IMR-90 (cell line): ENCODE results near the gene RTEL1. TPM values are rescaled to one million over a fixed set of nuclear protein-coding genes. Genes with fewer than 3 reads are reported as not detected.

Experiments
- ATAC-seq: fragments of 200-7000 bp; cut with Tn5 transposase; 2 replicates; pipeline ENCODE4 v1.9.1; 2020; ENCODE audit warnings: low read depth, mild to moderate bottlenecking, moderate library complexity
- BruUV-seq: library from RNA; stranded (reverse); fragments of 400-500 nt; replicated peaks from 2 replicates; lab custom pipeline; 2021; lab: Mats Ljungman, UMichigan
- CTCF ChIA-PET: fragments of 300-600 bp; formaldehyde crosslinking; extraction: SDS; loops from one replicate; lab custom pipeline; 2021; ENCODE audit warnings: antibody characterized with exemption; lab: Yijun Ruan, JAX
- POLR2A ChIA-PET: fragments of 300-600 bp; sonication (Branson Sonifier 250); formaldehyde crosslinking; loops from one replicate; lab custom pipeline; 2022; ENCODE audit warnings: antibody characterized with exemption; ENCODE audit not compliant: unreplicated experiment; lab: Charles Lee
- DNase-seq: peaks from one replicate; pipeline ENCODE4 v3.0.0; 2013
- H2AFZ ChIP-seq: replicated peaks from 2 replicates; pipeline ENCODE3; 2013; ENCODE audit warnings: low read length, mild to moderate bottlenecking; ENCODE audit not compliant: poor library complexity
- H2AK5ac ChIP-seq: 2 replicates; pipeline ENCODE4 v1.6.1; 2013; ENCODE audit warnings: low read depth, low read length, inconsistent platforms
- H2AK9ac ChIP-seq: replicated peaks from 2 replicates; pipeline ENCODE3; 2013; ENCODE audit warnings: mild to moderate bottlenecking, low read depth, low read length, moderate library complexity; ENCODE audit not compliant: poor library complexity
- H2BK120ac ChIP-seq: 2 replicates; pipeline ENCODE4 v1.6.1; 2013; ENCODE audit warnings: low read depth, low read length, inconsistent platforms
- H2BK15ac ChIP-seq: 3 replicates; pipeline ENCODE4 v1.6.1; 2013; ENCODE audit warnings: low read depth, low read length, inconsistent platforms
- H2BK20ac ChIP-seq: 2 replicates; pipeline ENCODE4 v1.6.1; 2013; ENCODE audit warnings: low read depth, mild to moderate bottlenecking, inconsistent platforms, low read length, moderate library complexity
- H2BK5ac ChIP-seq: 2 replicates; pipeline ENCODE4 v1.6.1; 2013; ENCODE audit warnings: mild to moderate bottlenecking, low read depth, low read length, inconsistent platforms; ENCODE audit not compliant: poor library complexity, severe bottlenecking
- H3K14ac ChIP-seq: replicated peaks from 2 replicates; pipeline ENCODE4 v1.6.1; 2013; ENCODE audit warnings: low read depth, low read length, inconsistent platforms
- H3K18ac ChIP-seq: 2 replicates; pipeline ENCODE4 v1.6.1; 2013; ENCODE audit warnings: low read depth, low read length, control low read depth
- H3K23ac ChIP-seq: 2 replicates; pipeline ENCODE4 v1.6.1; 2013; ENCODE audit warnings: low read depth, low read length, inconsistent platforms
- H3K27ac ChIP-seq: 2 replicates; pipeline ENCODE4 v1.5.1; 2013; ENCODE audit warnings: mild to moderate bottlenecking, control low read depth, low read length; ENCODE audit not compliant: insufficient read depth
- H3K27me3 ChIP-seq: 2 replicates; pipeline ENCODE4 v1.6.1; 2013; ENCODE audit warnings: low read length; ENCODE audit not compliant: control insufficient read depth, insufficient read depth
- H3K36me3 ChIP-seq: 2 replicates; pipeline ENCODE4 v1.6.1; 2013; ENCODE audit warnings: low read length, mixed read lengths; ENCODE audit not compliant: control insufficient read depth, insufficient read depth
- H3K4ac ChIP-seq: 2 replicates; pipeline ENCODE4 v1.6.1; 2013; ENCODE audit warnings: low read depth, low read length, inconsistent platforms
- H3K4me1 ChIP-seq: 2 replicates; pipeline ENCODE4 v1.6.1; 2013; ENCODE audit warnings: low read length, mixed read lengths; ENCODE audit not compliant: control insufficient read depth, insufficient read depth
- H3K4me2 ChIP-seq: 2 replicates; pipeline ENCODE4 v1.6.1; 2013; ENCODE audit warnings: low read depth, mild to moderate bottlenecking, control low read depth, low read length, moderate library complexity
- H3K4me3 ChIP-seq: 2 replicates; pipeline ENCODE4 v1.5.1; 2013; ENCODE audit warnings: low read depth, mild to moderate bottlenecking, control low read depth, low read length, moderate library complexity; ENCODE audit not compliant: insufficient read depth
- H3K56ac ChIP-seq: 2 replicates; pipeline ENCODE4 v1.6.1; 2013; ENCODE audit warnings: low read length, inconsistent platforms; ENCODE audit not compliant: insufficient read depth; ENCODE audit errors: extremely low read depth
- H3K79me1 ChIP-seq, 2 experiments: 2 replicates each; pipeline ENCODE4 v1.6.1; 2013; ENCODE audit warnings: low read length in 2 of 2, inconsistent platforms in 1 of 2, low read depth in 1 of 2
- H3K9ac ChIP-seq: 2 replicates; pipeline ENCODE4 v1.6.1; 2013; ENCODE audit warnings: low read depth, low read length, control low read depth
- H3K9me1 ChIP-seq: 2 replicates; pipeline ENCODE4 v1.6.1; 2013; ENCODE audit warnings: low read length, inconsistent platforms; ENCODE audit not compliant: insufficient read depth
- H3K9me3 ChIP-seq: 2 replicates; pipeline ENCODE4 v1.6.1; 2013; ENCODE audit warnings: low read length; ENCODE audit not compliant: control insufficient read depth, insufficient read depth
- H4K20me1 ChIP-seq: 2 replicates; pipeline ENCODE4 v1.6.1; 2013; ENCODE audit warnings: low read length, inconsistent platforms; ENCODE audit not compliant: insufficient read depth
- H4K5ac ChIP-seq: 2 replicates; pipeline ENCODE4 v1.6.1; 2013; ENCODE audit warnings: mild to moderate bottlenecking, low read depth, low read length, control low read depth
- H4K8ac ChIP-seq, 2 experiments: 2 replicates each; pipeline ENCODE4 v1.6.1; 2013; ENCODE audit warnings: low read depth in 2 of 2, low read length in 2 of 2, control low read depth in 1 of 2, inconsistent platforms in 1 of 2
- H4K91ac ChIP-seq: 2 replicates; pipeline ENCODE4 v1.6.1; 2013; ENCODE audit warnings: low read depth, low read length, inconsistent platforms; ENCODE audit not compliant: insufficient read depth
- BHLHE40 ChIP-seq: fragments of 150-350 bp; IDR thresholded peaks from 2 replicates; pipeline ENCODE4 v1.6.1; 2016; ENCODE audit warnings: mild to moderate bottlenecking, low read depth, low read length
- CEBPB ChIP-seq: IDR thresholded peaks from 2 replicates; pipeline ENCODE4 v1.6.1; 2012; ENCODE audit warnings: low read depth, low read length, improper control_type of control experiment
- CHD1 ChIP-seq: IDR thresholded peaks from 2 replicates; pipeline ENCODE4 v1.6.1; 2012; ENCODE audit warnings: low read depth, low read length, improper control_type of control experiment
- CTCF ChIP-seq: conservative IDR thresholded peaks from 2 replicates; pipeline ENCODE4 v1.5.1; 2012; ENCODE audit warnings: mild to moderate bottlenecking, low read depth, low read length, improper control_type of control experiment
- FOS ChIP-seq: fragments of 150-350 bp; IDR thresholded peaks from 2 replicates; pipeline ENCODE4 v1.6.1; 2016; ENCODE audit warnings: low read depth, low read length
- MAFK ChIP-seq: IDR thresholded peaks from 2 replicates; pipeline ENCODE4 v1.6.1; 2012; ENCODE audit warnings: low read depth, low read length, improper control_type of control experiment
- MAZ ChIP-seq: IDR thresholded peaks from 2 replicates; pipeline ENCODE4 v1.6.1; 2012; ENCODE audit warnings: low read depth, mild to moderate bottlenecking, low read length, improper control_type of control experiment, moderate library complexity, borderline replicate concordance
- MXI1 ChIP-seq: IDR thresholded peaks from 2 replicates; pipeline ENCODE4 v1.6.1; 2012; ENCODE audit warnings: low read depth, mild to moderate bottlenecking, low read length, moderate library complexity, borderline replicate concordance
- NFE2L2 ChIP-seq: fragments of 150-350 bp; IDR thresholded peaks from 2 replicates; pipeline ENCODE4 v1.6.1; 2016; ENCODE audit warnings: low read depth, mild to moderate bottlenecking, low read length
- POLR2A ChIP-seq: IDR thresholded peaks from 2 replicates; pipeline ENCODE4 v1.6.1; 2012; ENCODE audit warnings: mild to moderate bottlenecking, low read depth, low read length
- RAD21 ChIP-seq: IDR thresholded peaks from 2 replicates; pipeline ENCODE4 v1.6.1; 2012; ENCODE audit warnings: low read length, improper control_type of control experiment
- RCOR1 ChIP-seq: IDR thresholded peaks from 2 replicates; pipeline ENCODE4 v1.6.1; 2012; ENCODE audit warnings: mild to moderate bottlenecking, low read length, improper control_type of control experiment; ENCODE audit not compliant: insufficient replicate concordance
- RFX5 ChIP-seq: IDR thresholded peaks from 2 replicates; pipeline ENCODE4 v1.8.0; 2012; ENCODE audit warnings: low read depth, mild to moderate bottlenecking, low read length, moderate library complexity
- SMC3 ChIP-seq: fragments of 150-350 bp; IDR thresholded peaks from 2 replicates; pipeline ENCODE4 v1.6.1; 2016; ENCODE audit warnings: low read depth, mild to moderate bottlenecking, antibody characterized with exemption, low read length, moderate library complexity
- WGBS, 2 experiments: methylation state at CpG; one replicate each; pipeline versions ENCODE4 v1.1.5 to v1.1.7; 2013; ENCODE audit warnings: missing lambda C conversion rate in 2 of 2; ENCODE audit not compliant: insufficient read length in 1 of 2; ENCODE audit errors: extremely low coverage in 2 of 2; 5-methylcytosine and 5-hydroxymethylcytosine counted together
- dilution Hi-C: fragments of 300-500 bp; cut with HindIII; formaldehyde crosslinking; loops from one replicate; pipeline ENCODE4 v1.14.3; 2018; ENCODE audit warnings: low sequenced_read_pairs; ENCODE audit not compliant: unreplicated experiment
- in situ Hi-C: fragments of 300-500 bp; cut with MboI; formaldehyde crosslinking; loops from 3 replicates; pipeline ENCODE4 v1.14.3; 2019; ENCODE audit warnings: low sequenced_read_pairs, inconsistent platforms, mixed read lengths
- intact Hi-C: fragments of 100-400 bp; cut with micrococcal nuclease; formaldehyde crosslinking; loops from 2 replicates; pipeline ENCODE4 v1.10.0; 2022
- polyA plus RNA-seq, 3 experiments: library from polyadenylated mRNA; depleted of rRNA; stranded (reverse); fragments of >200 nt; gene quantifications; 2 replicates each; pipeline ENCODE4 v1.2.3, GENCODE V29; 2012; ENCODE audit warnings: low replicate concordance in 1 of 3
- total RNA-seq: library from RNA; depleted of rRNA; stranded (reverse); fragments of >200 nt; gene quantifications from 2 replicates; pipeline ENCODE4 v1.2.3, GENCODE V29; 2012
- TF ChIP-seq, protein P1 (sequence below): fragments of 150-350 bp; IDR thresholded peaks from 2 replicates; pipeline ENCODE4 v1.6.1; 2017; ENCODE audit warnings: mild to moderate bottlenecking, antibody characterized with exemption, low read length, low read depth

The RTEL1 gene
- total and polyA plus RNA-seq, 2 of the 4 experiments (the other 2 are of a cell fraction) = 14.7 to 18.8 TPM

DNA sequence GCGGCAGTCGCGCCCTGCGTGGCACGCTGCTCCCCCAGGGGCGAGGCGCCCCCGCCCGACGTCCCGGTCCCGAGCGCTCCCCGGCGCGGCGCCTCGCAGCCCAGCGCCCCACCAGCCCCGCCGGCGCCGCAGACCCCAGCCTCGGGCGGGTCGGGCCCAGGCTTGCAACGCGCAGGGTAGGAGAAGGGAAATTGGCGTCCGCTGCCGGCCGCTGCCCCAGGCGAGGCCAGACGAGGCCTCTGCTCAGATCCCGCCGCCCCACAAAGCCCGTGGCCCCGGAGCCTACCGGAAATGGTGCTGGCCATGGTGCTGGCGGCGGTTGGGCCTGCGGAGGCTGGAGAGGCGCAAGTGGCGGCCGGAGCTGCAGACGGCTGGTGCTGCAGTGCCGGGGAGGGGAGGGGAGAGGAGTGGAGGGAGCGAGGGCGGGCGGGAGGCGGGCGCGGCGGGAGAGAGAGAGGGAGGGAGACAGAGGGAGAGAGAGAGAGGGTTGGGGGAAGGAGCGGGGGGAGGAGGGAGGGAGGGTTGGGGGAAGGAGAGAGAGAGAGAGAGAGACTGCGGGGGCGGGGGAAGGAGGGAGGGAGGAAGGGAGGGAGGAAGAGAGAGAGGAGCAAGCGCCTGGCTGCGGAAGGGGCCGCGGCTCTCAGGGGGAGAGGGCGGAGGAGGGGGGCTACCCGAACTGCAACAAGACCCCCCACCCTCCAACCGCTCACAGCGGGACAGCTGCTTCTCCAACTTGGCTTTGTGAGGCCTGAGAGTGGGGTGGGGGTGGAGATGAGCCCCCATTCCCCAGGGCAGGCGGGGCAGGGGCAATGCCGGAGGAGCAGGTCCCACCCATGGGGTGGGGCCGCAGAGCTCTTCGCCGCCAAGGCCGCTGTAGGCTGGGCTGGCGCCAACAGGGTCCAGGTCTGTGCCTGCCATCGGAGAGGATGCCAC, 4.8 kb upstream of the RTEL1 start, which contains the start of gene STMN3:
STMN3 (minus strand) TSS at position 384 of the 933 bp plus-strand sequence; CDS start at position 305, 79 bp downstream.
- H4K91ac ChIP-seq = peak within 1 kb of the TSS; percentile 76
- peaks cover 13% of the 10 kb centered on the region for H3K4me1 ChIP-seq
- H3K4me2 ChIP-seq = peak within 1 kb of the TSS; percentile 82
- peak within 1 kb of the TSS; percentile 37 for H2BK5ac ChIP-seq
- BruUV-seq = no TSS peak
- H4K8ac ChIP-seq = peak within 1 kb of the TSS; percentile 31 to 89; a peak in 2 of 4 replicates
- H4K20me1 ChIP-seq = peaks cover 11% of the 10 kb centered on the region
- H3K9me1 ChIP-seq = 0 out of 2 replicates have a peak, but pooled peaks cover 9% of the 10 kb centered on the region
- H2AK9ac ChIP-seq = peak within 1 kb of the TSS; percentile 77
- H3K9me3 ChIP-seq = no peaks in the 10 kb centered on the region
- H3K4ac ChIP-seq = peak within 1 kb of the TSS; percentile 80
- no peak within 1 kb of the TSS for H3K56ac ChIP-seq
- H3K9ac ChIP-seq = peak within 1 kb of the TSS; percentile 77
- no peak within 1 kb of the TSS for H2BK20ac ChIP-seq
- DNase-seq = peak; percentile 88
- peak within 1 kb of the TSS; percentile 86 for H2AFZ ChIP-seq
- ATAC-seq = peak; percentile 85
- H3K27ac ChIP-seq = peak within 1 kb of the TSS; percentile 87
- intact Hi-C loops = loop anchor here (10.0 kb wide), 1 partner anchor 119 kb away; the partner anchor contains the start of gene PTK6
- dilution Hi-C loops = no loop called here
- peak within 1 kb of the TSS; percentile 53 for H3K4me3 ChIP-seq
- H4K5ac ChIP-seq = peak within 1 kb of the TSS; percentile 71; the same call in 1 of the 2 replicates
- peak within 1 kb of the TSS; percentile 40; the same call in 1 of the 3 replicates for H2BK15ac ChIP-seq
- H3K36me3 ChIP-seq = no peaks in the 10 kb centered on the region
- POLR2A ChIA-PET = no interaction called here
- no peak within 1 kb of the TSS; the same call in 1 of the 2 replicates for H3K23ac ChIP-seq
- peak within 1 kb of the TSS; percentile 74; the same call in 1 of the 2 replicates for H3K18ac ChIP-seq
- peak within 1 kb of the TSS; percentile 33; the same call in 1 of the 2 replicates for H3K14ac ChIP-seq
- WGBS, 2 experiments = 2% methylated on average over 22 of the region's 73 CpGs; no CpG with 5 or more reads in 1 of the 2 experiments
- H3K79me1 ChIP-seq = peaks cover 0 to 14% of the 10 kb centered on the region in 2 experiments; a peak in 2 of 4 replicates
- H2AK5ac ChIP-seq = peak within 1 kb of the TSS; percentile 39
- CTCF ChIA-PET = interaction anchor here (0.6 kb wide), 1 partner anchor 28 kb away, joined by 3 read pairs; no protein-coding TSS in a partner anchor
- in situ Hi-C loops = no loop called here
- no peaks in the 10 kb centered on the region for H3K27me3 ChIP-seq
- peak within 1 kb of the TSS; percentile 39 for H2BK120ac ChIP-seq
- TF ChIP-seq SMC3 = no peak
- no peak for TF ChIP-seq MAFK
- TF ChIP-seq MXI1 = peak; percentile 96
- peak; percentile 90 for TF ChIP-seq RCOR1
- TF ChIP-seq, protein P1, sequence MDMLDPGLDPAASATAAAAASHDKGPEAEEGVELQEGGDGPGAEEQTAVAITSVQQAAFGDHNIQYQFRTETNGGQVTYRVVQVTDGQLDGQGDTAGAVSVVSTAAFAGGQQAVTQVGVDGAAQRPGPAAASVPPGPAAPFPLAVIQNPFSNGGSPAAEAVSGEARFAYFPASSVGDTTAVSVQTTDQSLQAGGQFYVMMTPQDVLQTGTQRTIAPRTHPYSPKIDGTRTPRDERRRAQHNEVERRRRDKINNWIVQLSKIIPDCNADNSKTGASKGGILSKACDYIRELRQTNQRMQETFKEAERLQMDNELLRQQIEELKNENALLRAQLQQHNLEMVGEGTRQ = no peak
- no peak for TF ChIP-seq BHLHE40
- TF ChIP-seq RAD21 = no peak
- TF ChIP-seq CHD1 = no peak
- TF ChIP-seq CEBPB = no peak
- peak; percentile 83; the same call in 1 of the 2 replicates for TF ChIP-seq MAZ
- TF ChIP-seq POLR2A = no peak
- TF ChIP-seq RFX5 = no peak
- TF ChIP-seq FOS = no peak
- TF ChIP-seq NFE2L2 = no peak
- no peak for TF ChIP-seq CTCF
